SK-N-SH treated with all-trans-retinoic acid at 6 μM for 48 hours (cell line): ENCODE data around the gene ALX4.

Source experiments
- ARNTL ChIP-seq: fragments of 450-650 bp; formaldehyde crosslinking; IDR thresholded peaks from 2 replicates; pipeline ENCODE4 v1.5.0; 2020; ENCODE audit warnings: low read depth, mild to moderate bottlenecking, moderate library complexity, borderline replicate concordance
- BACH2 ChIP-seq: fragments of 250-450 bp; sonication (Bioruptor Pico); IDR thresholded peaks from 2 replicates; pipeline ENCODE4 v1.9.0; 2021; ENCODE audit warnings: mild to moderate bottlenecking, borderline replicate concordance
- CSDC2 ChIP-seq: fragments of 250-450 bp; sonication (Bioruptor Pico); IDR thresholded peaks from 2 replicates; pipeline ENCODE4 v1.5.0; 2020; ENCODE audit warnings: mild to moderate bottlenecking, moderate library complexity
- OSR1 ChIP-seq: fragments of 250-450 bp; sonication (Bioruptor Pico); IDR thresholded peaks from 2 replicates; pipeline ENCODE4 v1.8.0; 2022; ENCODE audit warnings: moderate library complexity, mild to moderate bottlenecking, inconsistent platforms
- PATZ1 ChIP-seq: fragments of 250-450 bp; sonication (Bioruptor Pico); IDR thresholded peaks from 2 replicates; pipeline ENCODE4 v1.8.0; 2020; ENCODE audit warnings: mild to moderate bottlenecking, moderate library complexity, borderline replicate concordance
- POU6F1 ChIP-seq: fragments of 250-450 bp; sonication (Bioruptor Pico); IDR thresholded peaks from 2 replicates; pipeline ENCODE4 v1.8.0; 2021; ENCODE audit warnings: low read depth, mild to moderate bottlenecking, moderate library complexity, borderline replicate concordance
- RARB ChIP-seq: fragments of 250-450 bp; sonication (Bioruptor Pico); IDR thresholded peaks from 2 replicates; pipeline ENCODE4 v1.8.0; 2021; ENCODE audit warnings: mild to moderate bottlenecking, moderate library complexity
- SNAI2 ChIP-seq: fragments of 250-450 bp; sonication (Bioruptor Pico); IDR thresholded peaks from 2 replicates; pipeline ENCODE4 v1.5.0; 2020; ENCODE audit warnings: mild to moderate bottlenecking, moderate library complexity
- TCF4 ChIP-seq: fragments of 250-450 bp; sonication (Bioruptor Pico); IDR thresholded peaks from 2 replicates; pipeline ENCODE4 v1.8.0; 2021; ENCODE audit warnings: mild to moderate bottlenecking, moderate library complexity, borderline replicate concordance
- TSHZ2 ChIP-seq: fragments of 250-450 bp; sonication (Bioruptor Pico); IDR thresholded peaks from 2 replicates; pipeline ENCODE4 v1.5.0; 2020; ENCODE audit warnings: mild to moderate bottlenecking, moderate library complexity
- ZC3H10 ChIP-seq: fragments of 250-450 bp; sonication (Bioruptor Pico); IDR thresholded peaks from 2 replicates; pipeline ENCODE4 v1.5.1; 2021; ENCODE audit warnings: mild to moderate bottlenecking, moderate library complexity
- ZFP3 ChIP-seq: fragments of 250-450 bp; sonication (Bioruptor Pico); IDR thresholded peaks from 2 replicates; pipeline ENCODE4 v1.5.0; 2020; ENCODE audit warnings: mild to moderate bottlenecking, moderate library complexity
- ZNF70 ChIP-seq: fragments of 450-650 bp; formaldehyde crosslinking; IDR thresholded peaks from 2 replicates; pipeline ENCODE4 v1.5.0; 2020; ENCODE audit warnings: mild to moderate bottlenecking, moderate library complexity
- ZNF8 ChIP-seq: fragments of 450-650 bp; formaldehyde crosslinking; IDR thresholded peaks from 2 replicates; pipeline ENCODE4 v1.5.0; 2020; ENCODE audit warnings: mild to moderate bottlenecking, moderate library complexity

- TF ChIP-seq ZFP3 (CRISPR knock-in tag) (no peak), CSDC2 (no peak), POU6F1 (CRISPR knock-in tag) (no peak), BACH2 (CRISPR knock-in tag) (no peak), PATZ1 (CRISPR knock-in tag) (no peak), ARNTL (no peak), ZC3H10 (CRISPR knock-in tag) (no peak), SNAI2 (CRISPR knock-in tag) (no peak), TCF4 (CRISPR knock-in tag) (no peak), ZNF70 (CRISPR knock-in tag) (no peak), OSR1 (CRISPR knock-in tag) (no peak), RARB (CRISPR knock-in tag) (no peak), ZNF8 (no peak), TSHZ2 (no peak)
Measured at GRCh38 chr11:44241851-44242250, 68.1 kb downstream of the ALX4 start.
